Immature natural killer cell (primary cell): Measurements from ENCODE around the gene RANBP17. TPM values are rescaled to one million over a fixed set of nuclear protein-coding genes. Genes with fewer than 3 reads are reported as not detected.

Experiments used
- DNase-seq, 3 donors: peaks; one replicate each; pipeline ENCODE4 v3.0.0; 2022; ENCODE audit warnings: mixed read lengths in 1 of 3
- H3K27ac Mint-ChIP-seq, 6 donors: one replicate each; pipeline ENCODE4 v1.8.0; 2020; ENCODE audit warnings: mixed read lengths in 6 of 6, mild to moderate bottlenecking in 5 of 6, inconsistent platforms in 4 of 6, moderate library complexity in 3 of 6
- H3K27me3 Mint-ChIP-seq, 3 donors: one replicate each; pipeline ENCODE4 v1.8.0; 2020 to 2021; ENCODE audit warnings: low read depth in 3 of 3, mild to moderate bottlenecking in 3 of 3, mixed read lengths in 3 of 3, moderate library complexity in 3 of 3, inconsistent platforms in 1 of 3
- H3K36me3 Mint-ChIP-seq, 3 donors: one replicate each; pipeline ENCODE4 v1.8.0; 2020; ENCODE audit warnings: mixed read lengths in 3 of 3, inconsistent platforms in 2 of 3, mild to moderate bottlenecking in 2 of 3
- H3K4me1 Mint-ChIP-seq, 2 donors: one replicate each; pipeline ENCODE4 v1.8.0; 2020; ENCODE audit warnings: inconsistent platforms in 2 of 2, mild to moderate bottlenecking in 2 of 2, mixed read lengths in 2 of 2, moderate library complexity in 1 of 2
- H3K4me3 Mint-ChIP-seq, 5 donors: one replicate each; pipeline ENCODE4 v1.8.0; 2020; ENCODE audit warnings: mild to moderate bottlenecking in 5 of 5, mixed read lengths in 5 of 5, inconsistent platforms in 3 of 5, moderate library complexity in 3 of 5
- H3K9me3 Mint-ChIP-seq, 6 donors: one replicate each; pipeline ENCODE4 v1.8.0; 2020; ENCODE audit warnings: mild to moderate bottlenecking in 6 of 6, mixed read lengths in 6 of 6, inconsistent platforms in 4 of 6, moderate library complexity in 3 of 6
- polyA plus RNA-seq, 3 donors: library from polyadenylated mRNA; unstranded; fragments of 300-500 nt; fragmentation: Illumina TruSeq; gene quantifications; one replicate each; pipeline ENCODE4 v1.2.3, GENCODE V29; 2021

RANBP17 gene
- polyA plus RNA-seq, 3 donors from 2014 or later = 0.91 to 4.8 (median 1.7) TPM

- peaks cover 13 to 50% (median 44%) of the 10 kb centered on the region in 3 donors for H3K27me3 Mint-ChIP-seq
- DNase-seq = no peak
- H3K4me3 Mint-ChIP-seq = peak overlapping the region in 3 of 5 donors; percentile 25 to 61 (median 36)
- peaks cover 0 to 5% (median 4%) of the 10 kb centered on the region in 3 donors for H3K36me3 Mint-ChIP-seq
- H3K4me1 Mint-ChIP-seq = peaks cover 33 to 34% of the 10 kb centered on the region in 2 donors
- peaks cover 0 to 3% (median 0%) of the 10 kb centered on the region in 6 donors for H3K9me3 Mint-ChIP-seq
- no peak overlapping the region for H3K27ac Mint-ChIP-seq
Observed at GRCh38 chr5:171313481-171314206, 451.8 kb downstream of the RANBP17 start.

GRCh38 chr5:171314728-171315385 lies 453.0 kb downstream of the RANBP17 start:
- Mint-ChIP-seq H3K4me1 (peaks cover 29% of the 10 kb centered on the region in 2 donors), H3K27ac (no peak overlapping the region), H3K27me3 (peaks cover 13 to 50% (median 42%) of the 10 kb centered on the region in 3 donors), H3K4me3 (no peak overlapping the region), H3K36me3 (peaks cover 0 to 5% (median 4%) of the 10 kb centered on the region in 3 donors), H3K9me3 (peaks cover 0 to 3% (median 0%) of the 10 kb centered on the region in 6 donors)
- no peak for DNase-seq

GRCh38 chr5:171315386-171315891 lies 453.6 kb downstream of the RANBP17 start:
- no peak overlapping the region for H3K27ac Mint-ChIP-seq

GRCh38 chr5:171315925-171316257 lies 454.1 kb downstream of the RANBP17 start:
- peaks cover 0 to 3% (median 0%) of the 10 kb centered on the region in 6 donors for H3K9me3 Mint-ChIP-seq
- peak overlapping the region in 3 of 5 donors; percentile 7 to 21 (median 13) for H3K4me3 Mint-ChIP-seq
- no peak for DNase-seq
- H3K36me3 Mint-ChIP-seq = peaks cover 0 to 5% (median 4%) of the 10 kb centered on the region in 3 donors
- peaks cover 22 to 23% of the 10 kb centered on the region in 2 donors for H3K4me1 Mint-ChIP-seq
- H3K27ac Mint-ChIP-seq = no peak overlapping the region
- H3K27me3 Mint-ChIP-seq = peaks cover 12 to 43% (median 37%) of the 10 kb centered on the region in 3 donors

More at GRCh38 chr5:171315386-171315891, 453.6 kb downstream of the RANBP17 start:
- Mint-ChIP-seq H3K36me3 (peaks cover 0 to 5% (median 4%) of the 10 kb centered on the region in 3 donors), H3K4me3 (no peak overlapping the region), H3K27me3 (peaks cover 14 to 47% (median 38%) of the 10 kb centered on the region in 3 donors), H3K4me1 (peaks cover 25 to 26% of the 10 kb centered on the region in 2 donors), H3K9me3 (peaks cover 0 to 3% (median 0%) of the 10 kb centered on the region in 6 donors)
- no peak for DNase-seq

- Mint-ChIP-seq H3K4me1 (peaks cover 22 to 23% of the 10 kb centered on the region in 2 donors), H3K27me3 (peaks cover 16 to 41% (median 34%) of the 10 kb centered on the region in 3 donors), H3K9me3 (peaks cover 0 to 3% (median 0%) of the 10 kb centered on the region in 6 donors), H3K27ac (no peak overlapping the region), H3K36me3 (peaks cover 0 to 5% (median 4%) of the 10 kb centered on the region in 3 donors), H3K4me3 (peak overlapping the region in 3 of 5 donors; percentile 7 to 21 (median 13))
- no peak for DNase-seq
Observed at GRCh38 chr5:171316258-171317121, 454.7 kb downstream of the RANBP17 start.

- Mint-ChIP-seq H3K4me3 (no peak overlapping the region), H3K36me3 (peaks cover 0 to 5% (median 4%) of the 10 kb centered on the region in 3 donors), H3K4me1 (peaks cover 22 to 23% of the 10 kb centered on the region in 2 donors), H3K27ac (no peak overlapping the region), H3K9me3 (peaks cover 0 to 3% (median 0%) of the 10 kb centered on the region in 6 donors), H3K27me3 (peaks cover 17 to 42% (median 34%) of the 10 kb centered on the region in 3 donors)
- no peak for DNase-seq
Observed at GRCh38 chr5:171317230-171317629, 455.4 kb downstream of the RANBP17 start.

- Mint-ChIP-seq H3K27me3 (peaks cover 15 to 36% (median 28%) of the 10 kb centered on the region in 3 donors), H3K27ac (no peak overlapping the region), H3K9me3 (peaks cover 0 to 3% (median 0%) of the 10 kb centered on the region in 6 donors), H3K4me1 (peaks cover 16 to 17% of the 10 kb centered on the region in 2 donors), H3K4me3 (no peak overlapping the region), H3K36me3 (peaks cover 0 to 1% (median 1%) of the 10 kb centered on the region in 3 donors)
- no peak for DNase-seq
Observed at GRCh38 chr5:171318026-171318425, 456.2 kb downstream of the RANBP17 start.

- Mint-ChIP-seq H3K27me3 (peaks cover 12 to 41% (median 18%) of the 10 kb centered on the region in 3 donors), H3K4me3 (no peak overlapping the region), H3K4me1 (peaks cover 2 to 7% of the 10 kb centered on the region in 2 donors), H3K9me3 (no peaks in the 10 kb centered on the region), H3K27ac (no peak overlapping the region), H3K36me3 (no peaks in the 10 kb centered on the region)
- no peak for DNase-seq
Observed at GRCh38 chr5:171321447-171321846, 459.6 kb downstream of the RANBP17 start.

GRCh38 chr5:171322527-171322926 lies 460.7 kb downstream of the RANBP17 start:
- no peak for DNase-seq
- H3K27ac Mint-ChIP-seq = no peak overlapping the region
- no peaks in the 10 kb centered on the region for H3K9me3 Mint-ChIP-seq
- no peaks in the 10 kb centered on the region for H3K36me3 Mint-ChIP-seq
- peaks cover 12 to 36% (median 16%) of the 10 kb centered on the region in 3 donors for H3K27me3 Mint-ChIP-seq
- H3K4me3 Mint-ChIP-seq = no peak overlapping the region
- peaks cover 0 to under 1% of the 10 kb centered on the region in 2 donors for H3K4me1 Mint-ChIP-seq

GRCh38 chr5:171323007-171323406 lies 461.2 kb downstream of the RANBP17 start:
- Mint-ChIP-seq H3K4me3 (no peak overlapping the region), H3K9me3 (no peaks in the 10 kb centered on the region), H3K27ac (no peak overlapping the region), H3K4me1 (no peaks in the 10 kb centered on the region), H3K36me3 (no peaks in the 10 kb centered on the region), H3K27me3 (peaks cover 12 to 31% (median 16%) of the 10 kb centered on the region in 3 donors)
- DNase-seq = no peak

- DNase-seq = no peak
- Mint-ChIP-seq H3K4me1 (no peaks in the 10 kb centered on the region), H3K9me3 (no peaks in the 10 kb centered on the region), H3K4me3 (no peak overlapping the region), H3K36me3 (no peaks in the 10 kb centered on the region), H3K27me3 (peaks cover 9 to 22% (median 16%) of the 10 kb centered on the region in 3 donors), H3K27ac (no peak overlapping the region)
Observed at GRCh38 chr5:171323806-171324632, 462.2 kb downstream of the RANBP17 start.

- no peak overlapping the region for H3K27ac Mint-ChIP-seq
- H3K27me3 Mint-ChIP-seq = peaks cover 2 to 23% (median 6%) of the 10 kb centered on the region in 3 donors
- no peak for DNase-seq
- no peaks in the 10 kb centered on the region for H3K9me3 Mint-ChIP-seq
- H3K4me3 Mint-ChIP-seq = no peak overlapping the region
- H3K4me1 Mint-ChIP-seq = no peaks in the 10 kb centered on the region
- H3K36me3 Mint-ChIP-seq = no peaks in the 10 kb centered on the region
Observed at GRCh38 chr5:171330021-171330420, 468.2 kb downstream of the RANBP17 start.
